Kidney (tissue), 14 donors: ENCODE results near the gene C11orf54. TPM values are rescaled to one million over a fixed set of nuclear protein-coding genes. Genes with fewer than 3 reads are reported as not detected.
A peak's percentile ranks its signal among the peaks of the same experiment; 100 is the strongest.

Experiments
- DNase-seq, 5 donors: peaks; one replicate each; pipeline ENCODE4 v3.0.0-alpha.2; 2013 to 2020
- FAIRE-seq: peaks from 2 replicates; lab custom pipeline; 2012; peaks lifted over from hg19 to GRCh38; lab: Jason Lieb, UNC
- H3K27ac ChIP-seq, 2 donors: one replicate each; pipeline ENCODE4 v1.7.0; 2013; ENCODE audit warnings: low read depth in 2 of 2, low read length in 2 of 2, inconsistent platforms in 1 of 2
- H3K27me3 ChIP-seq: one replicate; pipeline ENCODE4 v1.7.1; 2013; ENCODE audit warnings: low read length, inconsistent platforms; ENCODE audit not compliant: control insufficient read depth, insufficient read depth
- H3K36me3 ChIP-seq, 3 donors: one replicate each; pipeline versions ENCODE4 v1.7.0 to v1.7.1; 2013; ENCODE audit warnings: low read length in 3 of 3, control low read depth in 1 of 3, inconsistent platforms in 1 of 3; ENCODE audit not compliant: insufficient read depth in 3 of 3, control insufficient read depth in 2 of 3
- H3K4me1 ChIP-seq, 3 donors: one replicate each; pipeline versions ENCODE4 v1.7.0 to v1.7.1; 2013; ENCODE audit warnings: low read length in 3 of 3, inconsistent platforms in 1 of 3, low read depth in 1 of 3; ENCODE audit not compliant: control insufficient read depth in 2 of 3, insufficient read depth in 2 of 3
- H3K4me3 ChIP-seq, 3 donors: one replicate each; pipeline versions ENCODE4 v1.7.0 to v1.8.1; 2013; ENCODE audit warnings: low read length in 3 of 3, control low read depth in 1 of 3, inconsistent platforms in 1 of 3
- H3K9ac ChIP-seq, 3 donors: one replicate each; pipeline versions ENCODE4 v1.7.0 to v1.7.1; 2013; ENCODE audit warnings: low read length in 3 of 3, control low read depth in 1 of 3, inconsistent platforms in 1 of 3
- H3K9me3 ChIP-seq, 3 donors: one replicate each; pipeline versions ENCODE4 v1.7.0 to v1.7.1; 2013; ENCODE audit warnings: low read length in 3 of 3, control low read depth in 1 of 3, inconsistent platforms in 1 of 3; ENCODE audit not compliant: control insufficient read depth in 2 of 3, insufficient read depth in 1 of 3
- CTCF ChIP-seq: IDR thresholded peaks from 3 replicates; pipeline ENCODE4 v1.5.1; 2012; ENCODE audit warnings: mild to moderate bottlenecking, moderate library complexity, borderline replicate concordance; ENCODE audit not compliant: insufficient read depth; ENCODE audit errors: extremely low read depth
- intact Hi-C: fragments of 100-400 bp; cut with DNase I; formaldehyde crosslinking; loops from one replicate; pipeline ENCODE4 v1.11.1; 2022
- polyA plus RNA-seq: library from polyadenylated mRNA; stranded (reverse); fragments of 350-450 nt; fragmentation: Illumina TruSeq; extraction: RNeasy Lipid Tissue Mini Kit (QIAGEN cat#74804); gene quantifications from one replicate; pipeline ENCODE4 v1.2.3, GENCODE V29; 2014; ENCODE audit warnings: low read depth, low replicate concordance; ENCODE audit not compliant: insufficient read depth
- total RNA-seq: library from RNA; stranded (reverse); fragmentation: NEBNext Ultra II Directional; extraction: Animal tissue kit (Norgen Biotek cat#: 25700); gene quantifications from one replicate; pipeline ENCODE4 v1.2.1, GENCODE V29; 2021
- donor health status: control.
- donor health status: control.
- donor health status: control.
- donor health status: control.
- donor health status: control.
- donor health status: DM: yes; HTN: yes; CAD: no.
- donor health status: Normal renal cell carcinoma (clear cell type).

C11orf54 gene
- total and polyA plus RNA-seq, 2 donors from 2014 or later = 101 to 211 TPM

DNA sequence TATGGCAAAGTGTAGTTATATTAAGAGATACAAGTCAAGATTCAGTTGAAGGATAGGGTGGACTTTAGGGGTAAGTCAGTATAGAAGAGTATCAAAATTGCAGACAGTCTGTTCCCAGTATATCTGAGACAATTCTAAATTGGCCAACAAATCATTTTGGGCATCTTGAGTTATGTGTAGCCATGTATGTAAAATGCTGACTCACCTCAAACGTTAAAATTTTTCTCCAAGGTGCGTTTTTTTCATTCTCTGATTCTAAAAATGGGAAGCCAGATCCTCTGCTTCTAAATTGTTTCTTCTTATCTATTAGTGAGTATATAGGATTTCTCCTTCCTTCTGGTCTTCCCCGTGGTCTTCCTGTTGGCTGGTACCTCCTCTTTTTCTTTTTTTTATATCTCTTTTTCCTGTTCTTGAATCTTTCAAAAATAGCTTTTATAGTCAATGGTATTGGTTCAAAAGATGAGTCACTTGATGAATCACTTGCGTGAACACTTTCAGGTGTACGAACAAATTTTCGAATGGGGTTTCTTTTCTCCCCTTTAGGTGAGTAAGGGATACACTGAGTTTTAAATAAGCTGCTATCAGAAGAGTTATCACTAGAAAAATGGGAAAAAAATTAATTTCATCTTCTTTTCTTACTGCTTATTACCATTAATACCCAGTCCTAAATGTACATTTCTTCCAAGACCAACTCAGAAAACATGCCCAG lies 3.4 kb upstream of the C11orf54 start:
- no peak for TF ChIP-seq CTCF
- H3K4me1 ChIP-seq = peaks cover 0 to 14% (median 9%) of the 10 kb centered on the region in 3 donors
- H3K9me3 ChIP-seq = no peaks in the 10 kb centered on the region
- peak overlapping the region in 1 of 3 donors; percentile 80 for H3K4me3 ChIP-seq
- no peak overlapping the region for H3K9ac ChIP-seq
- no peak overlapping the region for H3K27ac ChIP-seq
- H3K36me3 ChIP-seq = peaks cover 6 to 51% (median 28%) of the 10 kb centered on the region in 3 donors
- H3K27me3 ChIP-seq = no peaks in the 10 kb centered on the region
- no peak for FAIRE-seq
- DNase-seq = no peak
- intact Hi-C loops = loop anchor here (10.0 kb wide), 1 partner anchor 57 kb away; no protein-coding TSS in a partner anchor

GRCh38 chr11:93738647-93739081 lies 2.8 kb upstream of the C11orf54 start:
- DNase-seq (no peak), FAIRE-seq (no peak)
- Histone ChIP-seq H3K36me3 (peaks cover 6 to 45% (median 28%) of the 10 kb centered on the region in 3 donors), H3K4me1 (peaks cover 0 to 14% (median 12%) of the 10 kb centered on the region in 3 donors), H3K27ac (no peak overlapping the region), H3K9ac (no peak overlapping the region), H3K9me3 (no peaks in the 10 kb centered on the region), H3K27me3 (no peaks in the 10 kb centered on the region), H3K4me3 (peak overlapping the region; percentile 9 to 80 (median 21))
- intact Hi-C loops = loop anchor here (10.0 kb wide), 1 partner anchor 56 kb away; no protein-coding TSS in a partner anchor
- TF ChIP-seq CTCF = no peak

- Histone ChIP-seq H3K4me3 (peak overlapping the region; percentile 80 to 100 (median 95)), H3K27ac (no peak overlapping the region), H3K4me1 (peaks cover 0 to 20% (median 13%) of the 10 kb centered on the region in 3 donors), H3K36me3 (peaks cover 5 to 31% (median 20%) of the 10 kb centered on the region in 3 donors), H3K27me3 (no peaks in the 10 kb centered on the region), H3K9ac (peak overlapping the region; percentile 91 to 100 (median 95)), H3K9me3 (no peaks in the 10 kb centered on the region)
- FAIRE-seq (no peak), DNase-seq (peak in 4 of 5 donors; percentile 23 to 51 (median 43))
- TF ChIP-seq CTCF = no peak
- intact Hi-C loops = no loop called here
Measured at GRCh38 chr11:93740031-93740729, 1.3 kb upstream of the C11orf54 start.
